MM.1S (cell line): ENCODE measurements around the gene PCGF5.

Experiments used
- EZH2 ChIP-seq: fragments of 300-600 bp; sonication (generic); optimal IDR thresholded peaks from 2 replicates; pipeline ENCODE3; 2017; ENCODE audit warnings: low read depth, mild to moderate bottlenecking, antibody characterized with exemption, low read length, mixed read lengths
- EZH2phosphoT487 ChIP-seq: fragments of 300-600 bp; sonication (generic); IDR thresholded peaks from 2 replicates; pipeline ENCODE4 v1.6.1; 2018; ENCODE audit warnings: antibody characterized with exemption, low read length
- TF ChIP-seq, protein P1 (sequence below): fragments of 300-600 bp; sonication (generic); IDR thresholded peaks from 2 replicates; pipeline ENCODE4 v1.5.1; 2016; ENCODE audit warnings: antibody characterized with exemption, low read length, mixed read lengths

DNA sequence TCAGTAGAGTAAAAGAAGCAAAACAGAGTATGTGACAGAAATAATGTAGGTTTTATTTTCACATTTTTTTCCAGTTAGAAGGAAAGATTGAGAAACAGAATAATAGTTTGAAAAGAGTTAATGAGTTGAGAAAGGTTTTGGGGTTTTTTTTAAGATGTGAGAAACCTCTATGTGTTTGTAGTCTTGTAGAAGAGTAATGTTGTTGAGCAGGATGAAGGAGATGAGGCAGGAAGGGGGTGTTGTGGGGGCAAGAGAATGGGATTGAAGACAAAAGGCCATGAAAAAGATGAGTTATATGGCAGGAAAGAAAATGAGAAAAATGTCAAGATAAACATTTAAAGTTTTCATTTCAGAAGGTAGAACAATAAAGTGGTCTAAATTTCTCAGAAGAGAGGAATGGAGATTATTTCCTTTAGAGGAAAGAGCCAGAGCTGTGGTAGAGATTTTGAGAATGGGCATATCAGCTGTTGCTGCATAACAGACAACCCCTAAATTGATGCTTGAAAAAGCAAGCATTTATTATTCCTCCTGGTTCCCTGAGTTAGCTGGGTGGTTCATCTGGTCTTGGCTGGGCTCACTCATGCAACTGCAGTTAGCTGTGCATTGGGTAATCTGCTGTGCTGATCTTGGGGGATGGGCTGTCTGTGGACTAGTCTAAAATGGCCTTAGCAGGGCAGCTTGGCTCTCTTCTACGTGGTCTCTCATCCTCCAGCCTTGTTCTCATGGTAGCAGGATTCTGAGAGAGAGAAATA, 27.1 kb downstream of the PCGF5 start:
- TF ChIP-seq EZH2 (no peak), EZH2phosphoT487 (no peak)
- TF ChIP-seq, protein P1, sequence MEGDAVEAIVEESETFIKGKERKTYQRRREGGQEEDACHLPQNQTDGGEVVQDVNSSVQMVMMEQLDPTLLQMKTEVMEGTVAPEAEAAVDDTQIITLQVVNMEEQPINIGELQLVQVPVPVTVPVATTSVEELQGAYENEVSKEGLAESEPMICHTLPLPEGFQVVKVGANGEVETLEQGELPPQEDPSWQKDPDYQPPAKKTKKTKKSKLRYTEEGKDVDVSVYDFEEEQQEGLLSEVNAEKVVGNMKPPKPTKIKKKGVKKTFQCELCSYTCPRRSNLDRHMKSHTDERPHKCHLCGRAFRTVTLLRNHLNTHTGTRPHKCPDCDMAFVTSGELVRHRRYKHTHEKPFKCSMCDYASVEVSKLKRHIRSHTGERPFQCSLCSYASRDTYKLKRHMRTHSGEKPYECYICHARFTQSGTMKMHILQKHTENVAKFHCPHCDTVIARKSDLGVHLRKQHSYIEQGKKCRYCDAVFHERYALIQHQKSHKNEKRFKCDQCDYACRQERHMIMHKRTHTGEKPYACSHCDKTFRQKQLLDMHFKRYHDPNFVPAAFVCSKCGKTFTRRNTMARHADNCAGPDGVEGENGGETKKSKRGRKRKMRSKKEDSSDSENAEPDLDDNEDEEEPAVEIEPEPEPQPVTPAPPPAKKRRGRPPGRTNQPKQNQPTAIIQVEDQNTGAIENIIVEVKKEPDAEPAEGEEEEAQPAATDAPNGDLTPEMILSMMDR: no peak
